Hematopoietic multipotent progenitor cell treated with erythropoietin and hydrocortisone succinate and interleukin-3 and kit ligand, for 8 days (in vitro differentiated cells): Measurements from ENCODE around the gene PDLIM3.
"Not testable (repeated sequence)": the region's sequence is repeated elsewhere in the genome, so short reads cannot be mapped to it uniquely, and the experiment has no call there.

Experiments
- DNase-seq: peaks from one replicate; pipeline ENCODE4 v3.0.0-alpha.2; 2015

PDLIM3 gene

DNA sequence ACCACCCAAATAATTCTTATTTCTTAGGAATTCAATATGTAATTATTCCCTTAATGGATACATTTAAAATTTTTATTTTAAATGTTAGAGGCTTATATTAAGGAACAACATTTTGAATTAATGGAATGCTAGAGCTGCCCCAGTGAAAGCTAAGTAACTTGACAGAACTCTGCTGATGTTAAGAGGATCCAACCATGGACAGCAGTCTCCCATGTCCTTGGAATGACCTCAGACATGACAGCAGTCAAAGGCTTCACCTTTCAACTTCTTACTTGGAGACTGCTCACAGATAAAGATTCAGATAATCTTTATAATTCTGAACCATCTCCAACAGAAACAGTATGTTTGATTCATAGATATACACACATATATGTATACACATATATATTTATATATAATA is 17.2 kb downstream of the PDLIM3 start:
- no peak for DNase-seq

DNA sequence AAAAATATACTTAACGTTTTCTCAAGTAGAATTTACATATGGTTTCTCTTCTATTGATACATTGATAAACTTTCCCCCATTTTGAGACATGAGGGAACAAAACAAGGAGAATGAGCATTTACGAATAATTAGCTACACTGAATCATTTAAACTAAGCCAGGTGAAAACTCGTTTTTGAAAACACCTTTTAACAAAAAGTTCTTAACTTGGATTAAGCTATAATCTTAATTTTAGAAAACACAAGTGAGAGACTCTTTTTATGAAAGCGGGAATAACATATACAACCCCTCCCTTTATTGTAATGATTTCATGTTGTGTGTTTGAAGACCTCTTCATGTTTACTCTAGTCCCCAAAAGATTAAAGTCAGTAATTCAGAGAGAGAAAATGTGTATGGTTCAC is 20.1 kb downstream of the PDLIM3 start:
- DNase-seq = no peak

DNA sequence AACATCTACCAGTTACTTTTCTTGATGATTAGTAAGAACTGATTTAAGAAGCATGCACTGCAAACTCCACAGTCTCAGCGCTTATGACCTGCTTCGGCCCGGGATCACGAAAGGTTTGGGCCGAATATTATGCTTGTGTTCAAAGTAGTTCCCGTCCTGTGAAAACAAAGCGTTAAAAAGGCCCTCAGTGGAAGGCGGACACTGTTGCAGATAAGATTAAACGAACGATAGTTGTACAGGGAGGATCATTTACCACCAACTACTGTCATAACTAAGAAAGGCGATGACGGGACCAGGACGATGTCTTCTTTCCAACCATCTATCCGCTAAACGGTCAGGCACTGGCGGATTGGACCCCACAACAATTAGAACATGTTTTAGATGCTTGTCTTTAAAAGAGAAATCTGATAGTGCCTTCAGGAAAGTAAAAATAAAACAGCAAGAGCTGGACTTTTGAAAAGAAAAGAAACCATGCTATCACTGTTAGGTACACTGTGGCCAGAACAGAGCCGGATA is 21.1 kb downstream of the PDLIM3 start:
- no peak for DNase-seq

DNA sequence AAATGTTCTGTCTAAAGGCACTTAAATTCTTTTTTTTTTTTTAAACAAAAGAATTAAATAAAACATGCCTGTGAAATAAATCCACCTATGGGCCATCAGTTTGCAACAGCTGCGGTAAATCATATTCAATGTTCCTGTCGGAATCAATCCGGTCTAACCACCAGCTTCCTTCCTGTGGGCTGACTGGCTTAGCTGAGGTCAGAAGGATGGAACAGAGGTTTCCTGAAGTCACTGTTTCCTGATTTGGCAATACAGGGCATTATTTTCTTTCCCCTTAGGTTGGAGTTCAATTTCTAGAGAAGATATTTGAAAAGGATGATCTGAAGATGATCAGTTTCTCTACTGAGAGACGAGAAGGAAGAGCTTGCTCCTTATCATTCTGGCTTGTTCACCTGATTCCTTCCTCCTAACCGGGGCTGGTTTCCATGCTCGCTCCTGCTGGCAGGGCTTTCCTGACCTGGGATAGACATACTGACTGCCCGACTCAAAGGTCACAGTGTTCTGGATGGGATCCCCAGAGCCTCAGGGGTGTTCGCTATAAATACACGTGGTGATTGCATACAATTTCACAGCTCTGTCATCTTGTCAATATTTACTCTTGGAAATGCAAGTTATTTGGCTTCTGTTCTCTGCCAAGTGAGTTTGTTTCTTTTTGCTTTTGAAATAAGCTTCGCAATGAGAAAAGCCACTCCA is 21.7 kb downstream of the PDLIM3 start:
- no peak for DNase-seq

DNA sequence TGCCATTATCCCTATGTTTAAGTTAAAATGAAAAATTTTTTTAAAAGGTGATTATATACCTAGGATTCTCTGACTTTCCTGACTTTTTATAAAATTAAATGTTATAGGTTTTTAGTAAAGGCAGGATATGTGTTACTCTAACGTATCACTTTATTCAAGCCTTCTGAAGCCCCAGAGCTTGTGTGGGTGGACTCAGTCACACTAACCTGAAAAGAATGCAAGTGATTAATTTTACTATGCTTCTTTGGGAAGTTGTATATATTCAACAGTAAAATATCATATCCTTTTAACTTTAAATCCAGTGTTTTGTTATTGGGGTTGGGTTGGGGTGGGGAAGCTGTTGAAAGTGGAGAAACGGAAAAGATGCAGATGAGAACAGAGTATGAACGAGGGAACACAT is 22.8 kb downstream of the PDLIM3 start:
- DNase-seq = no peak

DNA sequence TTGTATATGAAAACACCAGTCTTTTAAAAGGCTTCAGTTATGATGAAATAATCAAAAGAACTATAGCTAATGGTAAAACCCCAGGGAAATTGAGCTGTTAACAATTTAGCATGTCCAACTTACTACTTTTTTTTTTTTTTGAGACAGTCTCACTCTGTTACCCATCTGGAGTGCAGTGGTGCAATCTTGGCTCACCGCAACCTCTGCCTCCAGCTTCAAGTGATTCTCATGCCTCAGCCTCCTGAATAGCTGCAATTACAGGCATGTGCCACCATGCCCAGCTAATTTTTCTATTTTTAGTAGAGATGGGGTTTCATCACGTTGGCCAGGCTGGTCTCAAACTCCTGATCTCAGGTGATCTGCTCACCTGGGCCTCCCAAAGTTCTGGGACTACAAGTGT is 24.1 kb downstream of the PDLIM3 start:
- not testable (repeated sequence) for DNase-seq

DNA sequence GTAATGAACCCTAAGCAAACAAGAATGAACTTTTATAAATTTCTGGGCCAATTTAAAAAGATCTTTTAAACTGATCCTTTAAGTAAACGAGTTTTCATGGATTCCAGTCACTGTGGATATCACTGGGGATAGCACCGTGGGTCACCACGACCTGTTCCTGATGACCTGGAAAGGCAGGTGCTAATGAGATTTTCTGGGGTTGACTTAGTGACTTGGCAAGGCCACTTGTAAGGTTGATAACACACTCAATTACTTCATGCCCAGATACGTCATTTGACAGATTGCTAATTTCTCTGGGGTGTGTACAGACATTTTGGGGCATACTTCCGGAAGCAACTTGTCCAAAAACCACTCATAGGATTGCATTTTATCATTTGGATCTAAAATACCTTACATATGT is 24.5 kb downstream of the PDLIM3 start:
- DNase-seq = no peak

DNA sequence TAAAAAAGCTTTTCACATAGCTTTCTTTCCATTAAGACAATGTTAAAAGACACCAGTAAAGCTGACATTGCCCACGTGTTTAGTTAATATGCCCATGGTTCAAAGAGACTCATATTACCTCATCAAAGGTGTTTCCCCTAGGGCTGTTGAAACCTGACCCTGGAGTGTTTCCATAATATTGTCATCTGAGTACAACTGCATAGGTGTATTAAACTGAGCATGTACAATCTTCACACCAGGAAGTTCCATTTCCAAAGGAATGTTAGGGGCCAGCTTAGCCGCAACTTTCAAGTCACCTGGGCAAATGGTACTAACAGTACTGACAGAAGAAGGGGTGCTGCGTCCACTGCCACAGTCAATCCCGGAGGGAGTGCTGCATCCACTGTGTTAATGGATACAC is 27.1 kb downstream of the PDLIM3 start:
- no peak for DNase-seq

DNA sequence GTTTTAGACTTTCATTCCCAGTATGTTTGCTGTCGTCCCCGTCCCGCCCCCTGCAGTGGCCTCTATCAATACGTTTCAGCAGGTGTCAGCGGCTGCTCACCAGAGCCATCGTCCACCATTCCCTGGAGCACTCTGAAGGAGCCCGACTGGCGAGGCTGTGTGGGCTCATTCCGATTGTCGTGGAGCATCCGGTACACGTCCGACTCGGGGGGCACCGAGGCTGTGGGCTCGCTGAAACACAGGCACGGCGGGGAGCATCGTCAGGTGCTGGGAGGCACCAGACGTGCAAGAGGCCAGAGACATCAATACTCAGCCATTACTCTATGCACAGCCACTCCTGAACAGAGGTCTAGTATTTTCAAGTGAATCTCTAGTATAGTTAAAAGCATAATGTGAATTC is 28.9 kb downstream of the PDLIM3 start:
- no peak for DNase-seq

DNA sequence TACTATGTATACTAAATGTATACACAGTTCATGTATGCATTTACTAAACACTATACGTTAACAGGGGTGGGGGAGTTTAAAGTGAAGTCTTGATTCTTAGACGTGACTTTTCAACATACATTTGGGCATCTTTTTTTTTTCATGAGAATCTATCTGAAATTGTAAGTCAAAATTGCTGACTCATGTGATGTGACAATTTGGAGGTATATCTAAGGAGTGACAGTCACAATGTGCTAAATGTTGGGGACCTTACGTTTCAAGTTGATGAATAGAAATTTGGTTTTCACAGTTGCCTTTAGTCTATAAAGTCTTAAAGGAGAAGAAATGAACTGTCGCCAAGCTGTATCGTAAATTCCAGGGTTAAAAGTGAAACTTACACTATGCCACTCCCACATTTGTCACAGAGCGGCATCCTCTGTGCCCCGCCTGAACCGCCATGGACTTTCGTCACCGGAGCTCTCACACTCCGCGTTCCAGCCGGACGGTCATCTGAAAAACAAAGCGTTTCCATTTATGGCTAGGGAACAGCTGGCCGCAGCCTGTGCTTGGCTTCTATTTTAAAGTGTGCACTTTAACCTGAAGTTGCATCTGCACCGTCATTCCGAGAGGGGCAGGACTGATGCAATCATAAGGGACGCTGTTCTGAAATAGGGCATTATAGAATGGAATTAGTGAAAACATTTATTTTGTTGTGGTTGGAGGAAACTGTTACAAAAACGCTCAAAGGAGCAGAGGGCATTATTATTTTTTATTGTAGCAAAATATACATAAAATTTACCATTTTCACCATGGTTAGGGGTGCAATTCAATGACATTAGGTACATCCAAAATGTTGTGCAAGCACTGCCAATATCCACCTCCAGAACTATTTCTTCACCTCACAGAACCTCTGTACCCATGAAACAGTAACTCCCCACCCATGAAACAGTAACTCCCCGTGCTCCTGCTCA is 30.9 kb downstream of the PDLIM3 start:
- no peak for DNase-seq

DNA sequence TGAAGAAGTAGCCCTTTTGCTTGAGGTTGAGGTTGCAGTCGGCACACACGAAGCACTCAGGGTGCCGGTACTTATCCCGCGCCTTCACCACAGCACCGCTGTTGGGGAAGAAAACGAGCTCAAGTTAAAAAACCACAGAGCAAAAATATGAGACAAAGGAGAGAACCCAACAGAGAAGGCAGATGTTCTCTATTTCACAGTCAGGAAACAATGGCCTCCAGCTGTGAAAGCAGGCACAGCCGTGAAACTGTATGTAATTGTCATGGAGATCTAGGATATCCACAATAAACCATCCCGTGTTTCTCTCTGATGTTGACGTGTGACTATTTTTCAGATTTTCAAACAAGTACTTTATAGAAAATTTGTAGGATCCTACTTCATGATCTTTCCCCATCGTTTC is 32.9 kb downstream of the PDLIM3 start:
- DNase-seq = no peak

DNA sequence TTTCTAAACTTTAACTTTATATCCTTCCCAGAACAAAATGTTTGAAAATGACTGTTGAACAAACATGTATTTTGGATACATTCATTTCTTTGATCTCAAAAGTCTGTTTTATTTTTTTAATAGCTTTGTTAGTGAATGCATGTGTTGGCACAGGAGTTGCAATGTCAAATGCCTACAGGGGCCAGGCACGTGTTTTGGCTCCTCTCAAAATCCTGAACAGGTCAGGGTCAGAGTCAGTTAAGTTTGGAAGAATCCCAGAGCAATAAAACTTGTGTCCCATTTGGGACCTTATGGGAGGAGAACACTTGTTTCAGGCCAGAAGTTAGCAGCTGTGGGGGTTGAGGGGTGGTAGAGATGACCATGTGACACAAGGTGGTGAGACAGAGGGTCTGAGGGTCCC is 34.7 kb downstream of the PDLIM3 start:
- DNase-seq = no peak

DNA sequence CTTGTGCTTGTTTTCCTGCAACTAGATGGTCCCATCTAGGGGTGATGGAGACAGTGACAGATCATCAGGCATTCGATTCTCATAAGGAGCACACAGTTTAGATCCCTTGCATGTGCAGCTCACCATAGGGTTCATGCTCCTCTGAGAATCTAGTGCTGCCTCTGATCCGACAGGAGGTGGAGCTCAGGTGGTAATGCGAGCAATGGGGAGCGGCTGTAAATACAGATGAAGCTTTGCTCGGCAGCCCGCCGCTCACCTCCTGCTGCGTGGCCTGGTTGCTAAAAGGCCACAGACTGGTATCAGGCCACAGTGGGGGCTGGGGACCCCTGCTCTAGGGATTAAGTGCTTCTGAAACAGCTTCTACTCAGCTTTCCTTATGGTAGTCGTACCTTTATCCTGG is 35.3 kb downstream of the PDLIM3 start:
- no peak for DNase-seq

DNA sequence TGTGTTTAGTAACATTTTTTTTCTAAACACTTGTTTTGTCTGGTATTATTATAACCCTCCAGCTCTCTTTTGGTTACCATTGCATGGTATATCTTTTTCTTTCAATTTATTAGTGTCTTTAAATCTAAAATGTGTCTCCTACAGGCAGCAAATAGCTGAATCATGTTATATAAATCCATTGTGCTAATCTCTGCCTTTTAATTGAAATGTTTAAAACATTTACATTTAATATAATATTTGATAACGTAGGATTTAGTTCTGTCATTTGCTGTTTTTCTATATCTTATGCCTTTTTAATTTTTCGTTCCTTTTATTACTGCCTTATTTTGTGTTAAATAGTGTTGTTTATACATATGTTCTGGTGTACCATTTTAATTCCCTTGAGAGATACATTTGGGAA is 46.7 kb downstream of the PDLIM3 start:
- no peak for DNase-seq

DNA sequence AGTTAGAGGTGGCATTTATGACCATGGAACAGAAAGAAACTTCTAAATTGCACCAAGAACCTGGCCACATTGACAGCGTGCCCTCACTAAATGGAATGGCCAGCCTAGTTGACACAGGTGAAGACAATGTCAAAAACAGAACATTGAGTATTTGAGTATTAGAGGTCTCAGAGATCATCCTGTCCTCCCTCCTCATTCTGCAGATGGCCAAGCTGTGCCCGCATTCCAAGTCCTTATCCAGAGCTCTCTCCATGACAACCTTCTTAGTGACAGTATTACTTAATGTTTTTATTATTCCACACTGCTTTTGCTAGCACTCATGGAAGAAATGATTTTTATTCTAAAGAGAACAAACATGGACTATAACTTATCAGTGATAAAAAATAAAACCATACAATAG is 53.9 kb downstream of the PDLIM3 start:
- no peak for DNase-seq

DNA sequence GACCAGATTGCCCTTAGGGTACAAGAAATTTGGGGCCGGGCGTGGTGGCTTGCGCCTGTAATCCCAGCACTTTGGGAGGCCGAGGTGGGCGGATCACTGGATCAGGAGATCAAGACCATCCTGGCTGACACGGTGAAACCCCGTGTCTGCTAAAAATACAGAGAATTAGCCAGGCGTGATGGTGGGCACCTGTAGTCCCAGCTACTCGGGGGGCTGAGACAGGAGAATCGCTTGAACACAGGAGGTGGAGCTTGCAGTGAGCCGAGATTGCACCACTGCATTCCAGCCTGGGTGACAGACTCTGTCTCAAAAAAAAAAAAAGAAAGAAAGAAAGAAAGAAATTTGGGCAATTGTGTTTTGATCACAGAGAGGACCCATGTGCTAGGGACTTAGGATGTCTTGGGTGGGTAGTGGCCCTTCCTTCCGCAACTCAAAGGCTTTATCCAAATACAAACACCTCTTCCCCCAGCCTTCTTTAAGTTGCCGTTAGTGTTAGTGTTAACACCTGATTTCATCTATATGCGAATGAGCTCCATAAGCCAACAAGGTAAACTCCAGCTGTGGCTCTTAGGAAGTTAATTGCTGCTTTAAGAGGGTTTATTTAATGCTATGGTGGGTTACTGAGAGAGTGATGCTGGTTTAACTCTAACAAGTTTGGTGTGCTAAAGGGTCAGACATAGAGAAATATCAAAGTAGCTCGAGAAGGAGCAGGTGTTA is 55.1 kb downstream of the PDLIM3 start:
- no peak for DNase-seq

DNA sequence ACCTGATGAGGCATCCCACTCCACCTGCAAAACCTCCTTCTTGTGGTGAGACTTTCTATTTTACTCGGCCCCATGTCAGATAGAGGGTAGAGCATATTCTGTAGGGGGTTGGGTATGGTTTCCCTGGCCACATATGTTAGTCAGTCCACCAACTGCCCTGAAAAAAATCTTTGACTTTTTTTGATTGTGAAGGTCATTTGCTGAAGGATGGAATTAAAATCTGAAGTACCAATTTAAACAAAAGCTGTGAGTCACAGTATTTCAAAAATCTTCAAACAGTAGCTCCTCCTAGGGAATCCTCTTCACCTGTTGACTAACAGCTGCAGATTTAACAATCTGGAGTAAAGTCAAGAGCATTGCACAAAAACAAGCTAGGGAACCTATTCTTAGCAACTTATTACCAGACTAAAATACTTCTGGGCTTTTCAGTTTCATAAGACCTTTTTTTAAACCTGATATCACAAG is 55.8 kb downstream of the PDLIM3 start:
- no peak for DNase-seq

DNA sequence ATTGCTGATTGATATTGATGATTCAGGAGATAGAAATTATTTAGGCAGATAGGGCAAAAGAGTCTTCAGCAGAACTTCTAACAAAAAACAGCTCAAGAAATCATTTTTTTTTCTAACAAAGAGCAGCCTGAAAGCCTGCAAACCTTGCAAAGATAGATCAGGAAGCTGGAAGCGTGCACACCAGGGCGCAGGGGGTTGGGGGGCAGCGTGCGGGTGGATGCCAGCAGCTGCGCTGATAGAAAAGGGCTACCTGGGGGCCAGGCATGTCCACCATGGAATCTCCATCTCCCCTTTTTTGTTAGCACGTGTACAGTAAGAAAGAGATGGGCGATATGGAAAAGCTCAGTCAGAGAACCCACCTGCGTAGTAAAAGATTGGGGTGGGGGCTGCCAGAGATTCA is 62.1 kb downstream of the PDLIM3 start:
- DNase-seq = no peak

DNA sequence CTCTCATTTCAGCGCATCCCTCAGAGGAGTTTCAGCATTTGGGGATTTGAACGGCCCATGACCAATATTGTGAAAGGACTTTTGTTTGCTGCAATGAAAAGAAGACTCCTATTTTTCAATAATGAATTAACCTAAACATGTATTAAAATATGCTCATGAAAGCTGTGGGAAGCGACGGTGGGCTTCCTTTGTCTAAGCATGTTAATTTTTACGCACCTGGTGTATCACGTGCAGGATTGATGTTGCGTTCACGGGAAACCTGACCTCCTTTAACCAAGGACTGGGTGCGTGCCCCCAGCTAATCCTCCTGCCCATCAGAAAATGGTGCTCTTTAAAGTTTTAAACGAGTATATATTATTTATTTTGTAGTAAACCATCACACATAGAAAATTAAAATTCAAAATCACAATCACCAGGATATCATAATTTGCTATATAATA is 63.2 kb downstream of the PDLIM3 start:
- no peak for DNase-seq

DNA sequence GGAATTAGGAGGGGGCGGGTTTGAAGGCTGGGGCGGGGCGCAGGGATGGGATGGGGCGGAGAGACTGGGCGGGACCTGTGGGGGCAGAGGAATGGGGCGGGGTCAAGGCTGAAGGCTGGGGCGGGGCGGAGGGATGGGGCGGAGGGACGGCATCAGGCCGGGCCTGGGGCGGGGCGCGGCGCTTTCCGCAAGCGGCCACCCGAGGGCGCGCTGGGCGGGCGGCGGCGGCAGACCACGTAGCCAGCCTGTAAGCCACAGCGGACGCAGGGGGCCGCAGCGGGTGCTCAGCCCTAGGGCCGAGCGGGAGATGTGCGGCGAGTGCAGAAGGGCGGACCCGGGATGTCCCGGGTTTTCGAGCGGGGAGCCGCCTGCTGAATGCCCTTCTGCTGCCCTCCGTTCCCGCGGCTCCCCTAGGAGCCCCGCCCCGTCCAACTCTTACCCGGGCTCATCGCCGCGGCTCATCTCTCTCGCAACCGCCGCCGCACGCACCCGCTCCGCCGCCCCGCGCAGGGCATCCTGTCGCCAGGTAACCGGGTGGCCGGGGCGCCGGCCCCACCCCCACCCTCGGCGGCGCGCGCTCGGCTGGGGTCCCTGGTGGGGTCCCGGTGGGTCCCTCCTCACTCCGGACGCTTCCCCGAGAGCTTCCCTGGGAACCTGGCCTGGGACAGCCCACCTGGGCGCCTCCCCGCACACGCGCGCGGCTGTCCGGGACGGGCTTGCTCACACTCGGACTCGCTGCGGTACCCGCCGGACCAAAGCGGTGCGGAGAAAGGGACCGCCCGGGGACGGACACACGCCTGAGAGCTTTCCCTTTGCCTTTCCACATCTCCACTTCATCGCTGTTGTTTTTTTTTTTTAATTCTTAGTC is 63.8 kb downstream of the PDLIM3 start, which contains the start of gene CCDC110:
CCDC110 (minus strand) TSS at position 499 of the 868 bp plus-strand sequence; CDS start at position 449, 50 bp downstream.
- peak; percentile 76 for DNase-seq

DNA sequence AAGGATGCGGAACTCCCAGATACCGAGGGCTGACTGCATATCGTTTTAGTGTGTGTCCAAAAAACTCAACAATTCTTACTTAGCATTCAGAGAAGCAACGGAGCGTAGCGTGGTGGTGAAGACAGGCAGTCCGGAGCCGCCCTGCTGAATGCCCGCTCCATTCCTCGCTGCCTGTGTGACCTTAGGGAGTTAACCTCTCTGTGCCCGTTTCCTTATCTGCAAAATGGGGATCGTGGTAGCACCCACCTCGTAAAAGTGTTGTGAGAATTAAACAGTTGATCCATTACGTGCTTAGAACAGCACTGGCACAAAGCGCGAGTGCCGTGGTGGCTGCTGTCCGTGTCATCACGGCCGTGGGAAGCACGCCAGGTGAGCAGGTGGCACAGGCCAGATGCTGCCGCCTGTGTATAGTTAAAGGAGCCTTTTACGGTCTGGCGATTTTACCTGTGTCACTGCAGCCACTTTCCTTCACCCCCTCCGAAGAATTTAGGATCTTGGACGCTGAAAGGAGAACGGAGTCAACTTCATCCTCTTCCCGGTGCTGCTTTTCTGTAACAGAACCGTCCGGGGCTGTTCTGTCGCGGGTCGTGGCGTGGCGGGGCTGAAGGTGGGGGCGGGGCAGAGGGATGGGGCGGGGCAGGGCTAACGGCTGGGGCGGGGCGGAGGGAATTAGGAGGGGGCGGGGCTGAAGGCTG is 64.7 kb downstream of the PDLIM3 start:
- peak; percentile 40 for DNase-seq
